Endodermal cell (in vitro differentiated cells): ENCODE measurements around the gene SAXO1. TPM values are rescaled to one million over a fixed set of nuclear protein-coding genes. Genes with fewer than 3 reads are reported as not detected.
A peak's percentile ranks its signal among the peaks of the same experiment; 100 is the strongest.

Experiments used
- DNase-seq: peaks from one replicate; pipeline ENCODE4 v3.0.0-alpha.2; 2017
- H3K27ac ChIP-seq: 2 replicates; pipeline ENCODE4 v1.5.1; 2013; ENCODE audit warnings: mild to moderate bottlenecking, low read depth, low read length, moderate library complexity
- H3K27me3 ChIP-seq: 2 replicates; pipeline ENCODE4 v1.6.1; 2013; ENCODE audit warnings: mild to moderate bottlenecking, low read length, moderate library complexity; ENCODE audit not compliant: insufficient read depth, control insufficient read depth, poor library complexity, severe bottlenecking
- H3K36me3 ChIP-seq: 2 replicates; pipeline ENCODE4 v1.7.0; 2013; ENCODE audit warnings: mild to moderate bottlenecking, low read length, moderate library complexity; ENCODE audit not compliant: control insufficient read depth, insufficient read depth
- H3K4me1 ChIP-seq: one replicate; pipeline ENCODE4 v1.7.0; 2013; ENCODE audit warnings: low read length; ENCODE audit not compliant: control insufficient read depth, insufficient read depth
- H3K4me3 ChIP-seq: 2 replicates; pipeline ENCODE4 v1.5.1; 2013; ENCODE audit warnings: mild to moderate bottlenecking, low read length, moderate library complexity
- H3K9ac ChIP-seq: 2 replicates; pipeline ENCODE4 v1.6.1; 2013; ENCODE audit warnings: mild to moderate bottlenecking, low read length, moderate library complexity; ENCODE audit not compliant: poor library complexity, severe bottlenecking; ENCODE audit errors: extremely low read depth
- H3K9me3 ChIP-seq: 2 replicates; pipeline ENCODE4 v1.6.1; 2013; ENCODE audit warnings: mild to moderate bottlenecking, low read length, moderate library complexity; ENCODE audit not compliant: control insufficient read depth
- H3K27ac Mint-ChIP-seq: 2 replicates; pipeline ENCODE4 v1.8.0; 2020; ENCODE audit warnings: mixed read lengths
- H3K27me3 Mint-ChIP-seq: 2 replicates; pipeline ENCODE4 v1.8.0; 2021; ENCODE audit warnings: mild to moderate bottlenecking, mixed read lengths; ENCODE audit not compliant: insufficient read depth
- H3K36me3 Mint-ChIP-seq: 2 replicates; pipeline ENCODE4 v1.8.0; 2020; ENCODE audit warnings: low read depth, mixed read lengths
- H3K4me1 Mint-ChIP-seq: 2 replicates; pipeline ENCODE4 v1.8.0; 2020; ENCODE audit warnings: mixed read lengths
- H3K4me3 Mint-ChIP-seq: 2 replicates; pipeline ENCODE4 v1.8.0; 2020; ENCODE audit warnings: mild to moderate bottlenecking, moderate library complexity, mixed read lengths
- H3K9me3 Mint-ChIP-seq: 2 replicates; pipeline ENCODE4 v1.8.0; 2020; ENCODE audit warnings: mild to moderate bottlenecking, mixed read lengths
- CTCF ChIP-seq: fragments of 200-600 bp; sonication (generic); conservative IDR thresholded peaks from 2 replicates; pipeline ENCODE4 v1.5.0; 2021; ENCODE audit warnings: antibody characterized with exemption, mild to moderate bottlenecking
- WGBS, 2 experiments: methylation state at CpG; one replicate each; pipeline versions ENCODE4 v1.1.5 to v1.1.7; 2013; ENCODE audit warnings: missing lambda C conversion rate in 2 of 2, mixed read lengths in 1 of 2; ENCODE audit not compliant: insufficient coverage in 1 of 2, insufficient read length in 1 of 2; 5-methylcytosine and 5-hydroxymethylcytosine counted together
- total RNA-seq, 2 donors: library from RNA; stranded (reverse); fragmentation: NEBNext Ultra II Directional in 1 of 2; extraction: Animal tissue kit (Norgen Biotek cat#: 25700) in 1 of 2; gene quantifications; 2 replicates in 1 of 2; 3 replicates in 1 of 2; pipeline ENCODE4 v1.2.1, GENCODE V29; 2021

The SAXO1 gene
- total RNA-seq, 2 donors from 2014 or later: 0.04 to 1.2 TPM

DNA sequence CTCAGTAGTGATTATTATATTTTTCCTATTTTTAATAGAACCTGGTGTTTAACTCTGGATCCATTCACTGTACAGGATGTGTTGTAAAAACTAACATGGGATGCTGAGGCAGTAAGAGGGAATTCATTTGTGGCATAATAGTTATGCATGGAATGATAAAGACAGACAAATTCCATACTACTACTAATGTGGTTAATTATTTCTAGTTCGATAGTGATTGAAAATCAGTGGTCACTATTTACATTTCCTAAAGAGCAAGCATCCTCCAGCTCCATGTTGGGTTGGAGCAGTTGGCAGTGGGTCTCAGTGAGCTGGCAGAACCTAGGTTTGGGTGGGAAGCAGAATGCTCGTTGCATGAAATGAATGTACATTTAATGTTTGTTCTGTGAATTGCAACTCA lies 122.6 kb downstream of the SAXO1 start:
- 97% methylated on average over 2 of the region's 2 CpGs; no CpG with 5 or more reads in 1 of the 2 experiments for WGBS, 2 experiments
- no peaks in the 10 kb centered on the region for H3K27me3 Mint-ChIP-seq

DNA sequence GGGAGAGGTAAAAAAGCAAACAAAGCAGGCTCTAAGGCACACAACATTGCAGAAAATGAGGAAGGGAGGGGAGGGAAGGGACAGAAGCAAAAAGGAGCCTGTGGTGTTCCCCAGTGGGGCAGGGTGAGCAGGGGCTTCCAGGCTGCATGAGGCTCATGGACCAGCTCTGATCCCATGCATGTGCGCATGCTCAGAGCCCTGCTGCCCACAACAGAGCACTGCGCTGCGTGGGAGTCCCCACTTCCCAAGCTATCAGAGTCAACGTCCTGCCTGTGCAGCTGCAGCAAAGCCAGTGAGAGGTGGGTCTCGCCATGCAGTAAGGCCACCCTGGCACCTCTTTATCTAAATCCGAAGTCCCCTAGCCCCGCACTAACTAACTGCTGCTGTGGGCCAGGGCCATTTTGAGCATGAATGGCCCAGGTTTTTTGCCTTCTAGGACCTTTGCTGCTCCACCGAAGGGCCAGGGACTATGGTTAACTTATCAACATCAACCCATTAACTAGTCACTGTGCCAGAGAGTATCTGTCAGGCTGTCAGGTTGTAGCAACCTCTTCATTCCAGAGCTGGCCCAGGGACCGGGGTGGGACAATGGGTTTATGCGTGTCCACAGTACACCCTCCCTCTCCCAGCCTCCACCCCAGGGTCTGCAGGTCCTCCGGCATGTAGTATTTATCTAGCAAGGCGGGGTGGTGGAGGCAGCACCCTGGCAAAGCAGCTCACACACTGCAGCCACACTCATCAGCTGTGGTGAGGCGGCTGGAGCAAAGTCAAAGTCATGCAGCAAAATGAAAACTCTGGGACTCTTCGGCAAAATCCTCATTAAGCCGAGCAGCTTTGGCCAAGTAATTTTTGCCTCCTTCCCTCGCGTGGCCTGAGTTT lies 123.6 kb downstream of the SAXO1 start:
- Histone ChIP-seq H3K9ac (no peak overlapping the region), H3K9me3 (no peaks in the 10 kb centered on the region), H3K4me3 (no peak overlapping the region), H3K36me3 (no peaks in the 10 kb centered on the region), H3K4me1 (peaks cover 10% of the 10 kb centered on the region), H3K27me3 (no peaks in the 10 kb centered on the region), H3K27ac (no peak overlapping the region)
- H3K9me3 Mint-ChIP-seq: peaks cover 1% of the 10 kb centered on the region
- H3K4me1 Mint-ChIP-seq: peaks cover 9% of the 10 kb centered on the region
- TF ChIP-seq CTCF: no peak
- no peaks in the 10 kb centered on the region for H3K36me3 Mint-ChIP-seq
- no peaks in the 10 kb centered on the region for H3K27me3 Mint-ChIP-seq
- H3K4me3 Mint-ChIP-seq: no peak overlapping the region
- WGBS, 2 experiments: 91% methylated on average over 10 to 17 of the region's 17 CpGs
- no peak overlapping the region for H3K27ac Mint-ChIP-seq
- DNase-seq: peak; percentile 53

More for the DNA sequence above, 122.6 kb downstream of the SAXO1 start:
- no peak overlapping the region for H3K4me3 ChIP-seq
- no peak for DNase-seq
- no peaks in the 10 kb centered on the region for H3K36me3 ChIP-seq
- no peaks in the 10 kb centered on the region for H3K9me3 ChIP-seq
- Mint-ChIP-seq H3K4me1 (peaks cover 9% of the 10 kb centered on the region), H3K36me3 (no peaks in the 10 kb centered on the region), H3K27ac (no peak overlapping the region), H3K4me3 (no peak overlapping the region), H3K9me3 (no peaks in the 10 kb centered on the region)
- H3K4me1 ChIP-seq: peaks cover 10% of the 10 kb centered on the region
- no peak for TF ChIP-seq CTCF
- no peak overlapping the region for H3K9ac ChIP-seq
- no peaks in the 10 kb centered on the region for H3K27me3 ChIP-seq
- no peak overlapping the region for H3K27ac ChIP-seq

DNA sequence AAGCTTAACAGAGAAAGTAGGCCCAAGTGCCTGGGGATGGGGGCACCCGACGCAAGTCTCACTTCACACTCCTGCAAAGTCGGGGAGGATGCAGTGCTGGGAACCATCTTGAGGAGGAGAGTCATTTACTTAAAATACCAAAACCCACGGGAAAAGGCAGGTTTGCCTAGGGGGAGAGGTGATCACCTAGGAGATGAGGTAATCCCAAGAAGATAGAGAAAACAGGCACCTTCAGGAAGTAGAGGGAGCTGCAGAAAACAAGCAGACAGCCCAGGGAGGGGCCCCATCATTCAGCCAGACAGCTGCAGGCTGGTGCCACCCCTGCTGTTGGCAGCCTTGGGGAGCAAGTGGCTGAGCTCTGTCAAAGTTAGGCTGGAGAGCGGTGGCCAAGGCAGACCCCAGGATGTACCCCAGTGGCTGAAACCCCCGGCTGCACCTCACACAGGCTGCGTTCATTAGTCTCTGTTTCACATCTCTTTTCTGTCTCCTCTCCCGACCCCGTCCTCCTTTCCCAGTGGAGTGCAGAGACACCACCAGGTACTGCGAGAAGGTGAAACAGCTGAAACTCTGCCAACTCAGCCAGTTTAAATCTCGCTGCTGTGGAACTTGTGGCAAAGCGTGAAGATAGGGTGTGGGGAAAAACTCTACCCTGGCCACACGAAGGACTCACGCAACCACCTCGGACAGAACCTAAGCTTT lies 124.9 kb downstream of the SAXO1 start:
- no peaks in the 10 kb centered on the region for H3K36me3 ChIP-seq
- H3K4me1 ChIP-seq: peaks cover 10% of the 10 kb centered on the region
- Mint-ChIP-seq H3K27ac (no peak overlapping the region), H3K9me3 (peaks cover 2% of the 10 kb centered on the region), H3K4me1 (peaks cover 9% of the 10 kb centered on the region), H3K27me3 (no peaks in the 10 kb centered on the region), H3K4me3 (no peak overlapping the region), H3K36me3 (no peaks in the 10 kb centered on the region)
- no peak overlapping the region for H3K9ac ChIP-seq
- 90 to 100% methylated on average over 3 to 15 of the region's 15 CpGs for WGBS, 2 experiments
- TF ChIP-seq CTCF: no peak
- no peaks in the 10 kb centered on the region for H3K27me3 ChIP-seq
- peak; percentile 57 for DNase-seq
- no peaks in the 10 kb centered on the region for H3K9me3 ChIP-seq
- H3K27ac ChIP-seq: no peak overlapping the region
- no peak overlapping the region for H3K4me3 ChIP-seq
